ENCODE measurements around the gene SH2D3C.

Gene SH2D3C

DNA sequence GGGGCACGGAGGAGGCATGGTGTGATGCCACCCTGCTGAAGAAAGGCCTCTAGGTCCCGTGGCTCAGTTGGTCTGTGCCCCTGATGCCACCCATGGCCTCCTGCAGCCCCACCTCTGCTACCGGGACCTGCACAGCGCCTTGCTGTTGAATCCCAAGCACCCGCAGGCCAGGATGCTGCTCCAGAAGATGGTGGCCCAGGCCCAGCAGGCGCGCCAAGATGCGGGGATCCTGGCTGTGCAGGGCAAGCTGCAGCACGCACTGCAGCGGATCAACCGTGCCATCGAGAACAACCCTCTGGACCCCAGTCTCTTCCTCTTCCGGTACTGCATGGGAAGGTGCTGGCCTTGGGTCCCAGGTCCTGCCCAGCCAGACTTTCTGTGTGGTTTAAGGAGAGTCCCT, 55.5 kb downstream of the SH2D3C start:
- H3K36me3 ChIP-seq (ENCODE audit: control insufficient read depth, insufficient read depth, low read length), result no peaks in the 10 kb centered on the region
- no peaks in the 10 kb centered on the region for H3K9me3 ChIP-seq (ENCODE audit: control insufficient read depth, low read length)
- H3K27ac ChIP-seq (ENCODE audit: low read depth, low read length, severe bottlenecking), result no peak overlapping the region
- 95 to 97% methylated on average over 10 to 13 of the region's 13 CpGs for WGBS, 2 experiments (ENCODE audit: insufficient coverage in 2 of 2)
- no peak overlapping the region for H3K4me3 ChIP-seq (ENCODE audit: extremely low read depth, insufficient read depth, low read length, poor library complexity, severe bottlenecking)
- H3K4me1 ChIP-seq (ENCODE audit: control insufficient read depth, insufficient read depth, low read length, poor library complexity, severe bottlenecking), result no peaks in the 10 kb centered on the region

DNA sequence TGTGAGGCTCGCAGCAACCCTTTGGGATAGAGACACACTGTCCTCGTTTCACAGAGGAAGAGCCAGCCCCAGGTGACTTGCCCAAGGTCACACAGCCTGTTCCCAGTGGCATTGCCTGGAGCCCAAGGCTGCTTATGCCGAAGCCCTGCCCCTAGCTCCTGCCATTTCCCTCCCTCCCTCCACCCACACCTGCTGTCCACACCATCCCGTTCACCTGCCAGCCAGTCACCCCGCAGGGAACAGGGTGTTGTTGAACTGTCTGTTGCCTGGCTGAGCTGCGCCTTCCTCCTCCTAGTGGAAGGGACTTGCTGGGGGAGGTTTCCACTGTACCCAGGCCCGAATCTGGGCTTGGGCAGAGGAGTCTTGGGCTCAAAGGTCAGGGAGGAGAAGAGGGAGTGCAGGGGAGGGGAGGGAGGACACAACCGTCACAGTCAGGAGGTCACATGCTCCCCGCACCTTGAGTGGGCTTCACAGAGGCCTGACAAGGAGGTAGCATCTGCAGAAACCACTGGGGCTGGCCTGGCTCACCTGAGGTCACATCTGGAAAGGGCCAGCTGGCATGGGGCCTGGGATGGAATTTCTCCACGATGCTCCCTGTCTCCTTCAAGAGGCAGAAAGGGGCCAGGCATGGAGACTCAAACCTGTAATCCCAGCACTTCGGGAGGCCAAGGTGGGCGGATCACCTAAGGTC, 56.3 kb downstream of the SH2D3C start:
- no peak overlapping the region for H3K4me3 ChIP-seq (ENCODE audit: extremely low read depth, insufficient read depth, low read length, poor library complexity, severe bottlenecking)
- no peaks in the 10 kb centered on the region for H3K9me3 ChIP-seq (ENCODE audit: control insufficient read depth, low read length)
- 78% methylated on average over 8 to 10 of the region's 12 CpGs for WGBS, 2 experiments (ENCODE audit: insufficient coverage in 2 of 2)

DNA sequence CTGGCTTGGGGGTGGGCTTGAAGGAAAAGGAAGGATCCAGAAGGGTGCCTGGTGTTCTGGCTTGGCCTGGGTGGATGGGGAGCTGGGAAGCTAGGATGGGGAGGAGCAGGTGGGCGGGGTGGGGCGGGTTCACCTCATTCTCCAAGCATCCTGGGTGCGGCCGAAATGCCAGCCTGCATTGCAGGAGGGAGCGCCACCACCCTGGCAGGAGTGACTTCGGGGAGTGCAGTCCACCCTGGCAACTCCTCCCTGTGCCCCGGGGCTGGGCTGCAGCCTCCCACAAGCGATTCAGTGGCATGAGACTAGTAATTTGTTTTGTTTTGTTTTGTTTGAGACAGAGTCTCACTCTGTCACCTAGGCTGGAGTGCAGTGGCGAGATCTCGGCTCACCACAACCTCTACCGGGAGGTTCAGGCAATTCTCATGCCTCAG, 57.1 kb downstream of the SH2D3C start:
- Histone ChIP-seq H3K36me3 (ENCODE audit: control insufficient read depth, insufficient read depth, low read length) (no peaks in the 10 kb centered on the region), H3K9me3 (ENCODE audit: control insufficient read depth, low read length) (no peaks in the 10 kb centered on the region), H3K4me1 (ENCODE audit: control insufficient read depth, insufficient read depth, low read length, poor library complexity, severe bottlenecking) (no peaks in the 10 kb centered on the region), H3K27ac (ENCODE audit: low read depth, low read length, severe bottlenecking) (no peak overlapping the region), H3K4me3 (ENCODE audit: extremely low read depth, insufficient read depth, low read length, poor library complexity, severe bottlenecking) (no peak overlapping the region)
- 71 to 75% methylated on average over 8 to 10 of the region's 11 CpGs for WGBS, 2 experiments (ENCODE audit: insufficient coverage in 2 of 2)

More for the DNA sequence above, 56.3 kb downstream of the SH2D3C start:
- no peaks in the 10 kb centered on the region for H3K36me3 ChIP-seq (ENCODE audit: control insufficient read depth, insufficient read depth, low read length)
- H3K27ac ChIP-seq (ENCODE audit: low read depth, low read length, severe bottlenecking), result no peak overlapping the region
- H3K4me1 ChIP-seq (ENCODE audit: control insufficient read depth, insufficient read depth, low read length, poor library complexity, severe bottlenecking), result no peaks in the 10 kb centered on the region

DNA sequence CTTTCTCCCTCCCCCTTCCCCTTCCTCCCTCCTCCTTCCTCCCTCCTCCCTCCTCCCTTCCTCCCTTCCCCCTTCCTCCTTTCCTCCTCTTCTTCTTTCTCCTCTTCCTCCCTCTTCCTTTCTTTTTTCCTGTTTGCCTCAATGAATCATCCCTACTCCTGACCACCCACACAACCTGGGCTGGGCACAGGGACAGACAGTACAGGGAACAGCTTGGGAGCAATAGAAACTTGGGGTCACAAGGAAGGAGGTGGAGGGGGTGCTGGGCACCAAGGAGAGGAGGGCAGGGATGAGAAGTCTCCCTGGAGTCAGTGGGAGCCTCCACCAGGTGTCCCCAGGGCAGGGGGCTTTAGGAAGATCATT, 57.6 kb downstream of the SH2D3C start:
- H3K4me3 ChIP-seq (ENCODE audit: extremely low read depth, insufficient read depth, low read length, poor library complexity, severe bottlenecking), result no peak overlapping the region
- H3K27ac ChIP-seq (ENCODE audit: low read depth, low read length, severe bottlenecking), result no peak overlapping the region
- H3K36me3 ChIP-seq (ENCODE audit: control insufficient read depth, insufficient read depth, low read length), result no peaks in the 10 kb centered on the region
- no peaks in the 10 kb centered on the region for H3K4me1 ChIP-seq (ENCODE audit: control insufficient read depth, insufficient read depth, low read length, poor library complexity, severe bottlenecking)
- no peaks in the 10 kb centered on the region for H3K9me3 ChIP-seq (ENCODE audit: control insufficient read depth, low read length)

DNA sequence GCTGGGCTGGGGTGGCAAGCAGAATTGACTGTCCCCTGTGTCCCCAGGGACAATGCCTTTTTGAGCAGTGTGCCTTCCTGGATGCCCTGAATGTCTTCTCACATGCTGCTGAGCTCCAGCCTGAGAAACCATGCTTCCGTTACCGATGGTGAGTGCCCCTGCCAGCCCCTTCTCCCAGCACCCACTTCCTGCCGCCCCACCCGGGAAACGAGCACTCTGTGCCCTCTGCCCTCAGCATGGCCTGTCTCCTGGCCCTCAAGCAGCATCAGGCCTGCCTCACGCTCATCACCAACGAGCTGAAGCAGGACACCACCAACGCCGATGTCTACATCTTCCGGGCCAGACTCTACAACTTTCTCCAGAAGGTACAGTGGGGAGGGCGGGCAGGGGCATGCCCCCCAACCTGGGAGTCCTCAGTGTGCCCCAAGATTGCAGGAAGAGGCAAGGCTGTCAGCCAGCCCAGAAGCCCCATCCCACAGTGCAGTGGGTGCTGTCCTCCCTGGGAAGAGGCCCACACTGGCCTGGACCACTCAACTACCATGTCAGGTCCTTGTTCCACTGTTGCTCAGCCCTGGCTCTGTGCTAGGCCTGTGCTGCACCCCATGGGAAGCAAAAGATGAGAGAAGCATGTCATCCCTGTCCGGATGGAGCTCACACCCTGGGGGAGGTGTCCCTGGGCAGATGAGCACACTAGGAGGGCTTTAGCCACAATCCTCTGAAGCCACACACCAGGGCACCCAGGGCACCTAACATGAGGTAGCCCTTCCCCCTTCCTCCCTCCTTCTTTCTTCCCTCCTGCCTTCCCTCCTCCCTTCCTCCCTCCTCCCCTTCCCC, 58.2 kb downstream of the SH2D3C start:
- Histone ChIP-seq H3K27ac (ENCODE audit: low read depth, low read length, severe bottlenecking) (no peak overlapping the region), H3K4me3 (ENCODE audit: extremely low read depth, insufficient read depth, low read length, poor library complexity, severe bottlenecking) (no peak overlapping the region), H3K9me3 (ENCODE audit: control insufficient read depth, low read length) (no peaks in the 10 kb centered on the region), H3K4me1 (ENCODE audit: control insufficient read depth, insufficient read depth, low read length, poor library complexity, severe bottlenecking) (no peaks in the 10 kb centered on the region), H3K36me3 (ENCODE audit: control insufficient read depth, insufficient read depth, low read length) (no peaks in the 10 kb centered on the region)
- WGBS, 2 experiments (ENCODE audit: insufficient coverage in 2 of 2), result 93% methylated on average over 11 to 12 of the region's 12 CpGs

DNA sequence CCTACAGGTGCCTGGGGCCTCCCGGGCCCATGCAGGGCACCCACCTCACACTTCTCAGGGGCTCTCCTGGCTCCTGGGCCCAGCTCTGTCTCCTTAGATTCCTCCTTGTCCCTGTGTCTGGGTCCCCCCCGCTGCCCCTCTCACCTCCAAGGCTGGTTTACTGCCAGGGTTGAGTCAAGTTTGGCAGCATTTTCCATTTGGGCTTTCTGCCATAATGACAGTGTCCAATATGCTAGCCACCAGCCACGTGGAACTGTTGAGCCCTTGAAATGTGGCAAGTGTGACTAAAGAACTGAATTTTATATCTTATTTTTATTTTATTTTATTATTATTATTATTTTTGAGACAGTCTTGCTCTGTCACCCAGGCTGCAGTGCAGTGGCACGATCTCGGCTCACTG, 60.7 kb downstream of the SH2D3C start:
- H3K4me3 ChIP-seq (ENCODE audit: extremely low read depth, insufficient read depth, low read length, poor library complexity, severe bottlenecking), result no peak overlapping the region
- no peaks in the 10 kb centered on the region for H3K9me3 ChIP-seq (ENCODE audit: control insufficient read depth, low read length)
- no peaks in the 10 kb centered on the region for H3K4me1 ChIP-seq (ENCODE audit: control insufficient read depth, insufficient read depth, low read length, poor library complexity, severe bottlenecking)
- H3K27ac ChIP-seq (ENCODE audit: low read depth, low read length, severe bottlenecking), result no peak overlapping the region
- no peaks in the 10 kb centered on the region for H3K36me3 ChIP-seq (ENCODE audit: control insufficient read depth, insufficient read depth, low read length)
- WGBS, 2 experiments (ENCODE audit: insufficient coverage in 2 of 2), result 90 to 92% methylated on average over 1 to 4 of the region's 5 CpGs

DNA sequence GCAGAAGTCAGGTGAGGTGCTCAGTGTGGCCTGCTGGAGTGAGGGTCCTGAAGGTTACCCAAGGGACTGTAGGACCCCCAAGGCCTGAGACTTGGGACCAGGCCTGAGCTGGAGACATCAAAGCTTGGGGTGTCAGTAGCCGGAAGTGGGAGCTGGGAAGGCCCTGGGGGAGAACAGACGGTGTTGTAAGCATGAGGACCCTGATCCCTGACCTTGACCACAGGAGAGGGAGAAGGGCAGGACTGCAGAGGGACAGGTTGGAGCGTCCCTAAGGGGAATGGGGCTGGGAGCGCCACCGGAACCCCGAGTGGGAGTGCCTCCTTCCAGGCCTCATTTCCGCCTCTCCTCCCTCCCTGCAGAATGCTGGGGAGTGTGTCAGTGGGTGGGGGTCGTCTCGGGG, 62.1 kb downstream of the SH2D3C start:
- H3K4me3 ChIP-seq (ENCODE audit: extremely low read depth, insufficient read depth, low read length, poor library complexity, severe bottlenecking), result no peak overlapping the region
- H3K9me3 ChIP-seq (ENCODE audit: control insufficient read depth, low read length), result no peaks in the 10 kb centered on the region
- H3K36me3 ChIP-seq (ENCODE audit: control insufficient read depth, insufficient read depth, low read length), result no peaks in the 10 kb centered on the region
- no peak overlapping the region for H3K27ac ChIP-seq (ENCODE audit: low read depth, low read length, severe bottlenecking)
- WGBS, 2 experiments (ENCODE audit: insufficient coverage in 2 of 2), result 88 to 95% methylated on average over 5 to 6 of the region's 9 CpGs
- H3K4me1 ChIP-seq (ENCODE audit: control insufficient read depth, insufficient read depth, low read length, poor library complexity, severe bottlenecking), result peaks cover 3% of the 10 kb centered on the region

DNA sequence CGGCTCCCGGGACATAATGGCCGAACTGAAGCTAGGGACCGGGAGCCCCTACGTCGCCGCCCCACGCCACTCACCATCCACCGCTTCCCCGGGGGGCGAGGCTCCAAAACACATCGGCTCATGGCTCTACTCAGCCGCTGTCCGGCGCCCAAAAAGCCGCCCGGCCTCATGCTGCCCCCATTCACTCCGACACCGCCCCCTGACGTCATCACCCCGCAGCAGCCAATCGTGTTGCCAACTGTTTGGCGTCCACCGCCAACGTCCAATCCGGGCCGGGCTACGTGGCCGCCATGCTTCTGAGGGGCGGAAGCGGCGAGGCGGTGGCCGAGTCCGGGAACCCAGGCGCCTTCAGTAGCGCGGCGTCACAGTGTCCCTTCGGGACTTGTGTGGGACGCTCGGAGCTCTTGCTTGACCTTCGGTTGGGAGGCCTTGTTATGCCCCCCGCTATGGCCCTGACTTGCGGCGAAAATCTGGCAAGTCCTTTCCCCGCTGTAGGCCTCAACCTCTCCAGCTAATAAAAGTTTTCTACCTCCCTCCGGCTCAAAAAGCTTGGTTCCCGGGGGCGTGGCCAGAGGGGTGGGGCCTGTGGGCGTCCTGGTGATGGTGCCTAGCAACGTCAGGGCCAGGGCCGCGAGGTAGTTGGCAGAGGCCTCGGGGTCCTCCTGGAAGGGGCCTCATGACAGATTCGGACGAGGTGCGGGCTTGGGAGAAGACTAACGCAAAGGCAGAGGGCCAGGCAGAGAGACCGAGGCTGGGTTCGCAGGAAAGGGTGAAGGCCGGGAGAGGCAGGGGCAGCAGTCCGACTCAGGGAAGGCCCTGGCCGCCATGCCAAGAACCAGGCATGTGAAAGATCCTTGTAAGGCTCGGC, 62.8 kb downstream of the SH2D3C start, which contains the start of the genes PTRH1 and TTC16:
Gene PTRH1, minus strand, starts transcription at position 194 of the 868 bp plus-strand sequence. Its CDS starts 24 bp downstream, at position 170.
Gene TTC16, plus strand, starts transcription at position 610 of the 868 bp plus-strand sequence. Its CDS starts 67 bp downstream, at position 677.
- H3K27ac ChIP-seq (ENCODE audit: low read depth, low read length, severe bottlenecking), result no peak within 1 kb of the TSS
- no peaks in the 10 kb centered on the region for H3K36me3 ChIP-seq (ENCODE audit: control insufficient read depth, insufficient read depth, low read length)
- peaks cover 3% of the 10 kb centered on the region for H3K4me1 ChIP-seq (ENCODE audit: control insufficient read depth, insufficient read depth, low read length, poor library complexity, severe bottlenecking)
- H3K4me3 ChIP-seq (ENCODE audit: extremely low read depth, insufficient read depth, low read length, poor library complexity, severe bottlenecking), result peak within 1 kb of the TSS; percentile 78
- 10 to 11% methylated on average over 45 to 50 of the region's 65 CpGs for WGBS, 2 experiments (ENCODE audit: insufficient coverage in 2 of 2)
- H3K9me3 ChIP-seq (ENCODE audit: control insufficient read depth, low read length), result no peaks in the 10 kb centered on the region

DNA sequence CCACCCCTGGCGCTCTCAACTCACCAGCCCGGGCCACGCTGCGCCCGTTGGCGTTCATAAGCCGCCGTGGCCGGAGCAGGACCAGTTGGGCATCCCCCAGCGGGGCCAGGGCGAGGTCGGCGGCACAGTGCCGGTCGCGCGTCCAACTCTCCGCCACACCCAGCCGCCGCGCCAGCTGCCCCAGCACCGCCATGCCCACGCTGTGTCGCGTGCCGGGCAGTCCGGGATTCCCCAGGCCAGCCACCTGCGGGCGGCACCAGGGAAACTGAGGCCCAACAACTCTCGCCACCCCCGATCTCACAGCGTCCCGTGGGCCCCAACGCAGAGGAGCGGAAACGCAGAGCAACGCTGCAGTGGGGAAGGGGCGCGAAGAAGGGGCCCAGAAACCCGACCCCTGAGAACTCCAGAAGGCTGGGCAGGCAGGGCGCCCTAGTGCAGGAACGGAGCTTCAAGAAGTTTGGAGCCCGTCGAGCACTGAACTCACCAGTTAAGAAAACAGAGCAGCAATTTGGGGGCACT, 63.5 kb downstream of the SH2D3C start:
- peaks cover 3% of the 10 kb centered on the region for H3K4me1 ChIP-seq (ENCODE audit: control insufficient read depth, insufficient read depth, low read length, poor library complexity, severe bottlenecking)
- WGBS, 2 experiments (ENCODE audit: insufficient coverage in 2 of 2), result 0% methylated on average over 31 to 34 of the region's 44 CpGs
- no peaks in the 10 kb centered on the region for H3K9me3 ChIP-seq (ENCODE audit: control insufficient read depth, low read length)
- H3K4me3 ChIP-seq (ENCODE audit: extremely low read depth, insufficient read depth, low read length, poor library complexity, severe bottlenecking), result peak overlapping the region; percentile 78
- H3K27ac ChIP-seq (ENCODE audit: low read depth, low read length, severe bottlenecking), result no peak overlapping the region
- no peaks in the 10 kb centered on the region for H3K36me3 ChIP-seq (ENCODE audit: control insufficient read depth, insufficient read depth, low read length)

DNA sequence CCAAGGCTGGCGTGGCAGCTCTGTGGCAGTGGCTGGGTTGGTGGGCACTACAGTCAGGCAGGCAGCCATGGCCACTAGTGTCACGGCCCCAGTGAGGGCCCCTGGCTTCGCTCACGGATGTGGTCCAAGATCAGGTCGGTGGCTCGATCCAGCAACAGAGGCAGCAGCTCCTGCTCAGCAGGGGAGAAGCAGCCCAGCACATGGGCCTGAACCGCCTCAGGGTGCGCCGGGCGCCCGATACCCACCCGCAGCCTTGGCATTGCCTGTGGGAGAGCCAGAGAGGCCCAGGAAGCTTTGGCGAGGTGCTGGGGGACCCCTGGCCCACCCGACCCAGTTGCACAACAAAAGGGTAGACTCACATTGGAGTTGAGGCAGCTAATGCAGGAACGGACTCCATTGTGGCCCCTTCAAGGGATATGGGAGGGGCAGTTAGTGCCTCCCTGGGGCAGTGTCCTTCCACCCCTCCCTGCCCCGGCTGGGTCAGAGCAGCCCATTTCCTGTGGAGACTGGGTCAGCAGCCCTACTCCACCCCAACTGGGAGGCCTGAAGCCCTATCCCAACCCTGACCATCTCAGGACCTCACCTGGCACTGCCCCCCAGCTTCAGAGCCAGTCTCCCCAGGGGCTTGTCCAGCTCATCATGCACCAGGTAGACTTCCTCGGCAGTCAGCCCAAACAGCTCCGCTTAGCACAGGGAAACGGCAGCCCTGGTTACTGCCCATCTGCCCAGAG, 64.3 kb downstream of the SH2D3C start:
- peaks cover 3% of the 10 kb centered on the region for H3K4me1 ChIP-seq (ENCODE audit: control insufficient read depth, insufficient read depth, low read length, poor library complexity, severe bottlenecking)
- WGBS, 2 experiments (ENCODE audit: insufficient coverage in 2 of 2), result 83 to 86% methylated on average over 17 to 19 of the region's 19 CpGs

More for the DNA sequence above, 64.3 kb downstream of the SH2D3C start:
- Histone ChIP-seq H3K4me3 (ENCODE audit: extremely low read depth, insufficient read depth, low read length, poor library complexity, severe bottlenecking) (peak overlapping the region; percentile 78), H3K36me3 (ENCODE audit: control insufficient read depth, insufficient read depth, low read length) (no peaks in the 10 kb centered on the region), H3K27ac (ENCODE audit: low read depth, low read length, severe bottlenecking) (no peak overlapping the region), H3K9me3 (ENCODE audit: control insufficient read depth, low read length) (no peaks in the 10 kb centered on the region)

Measured in mesodermal cell (in vitro differentiated cells).